GM23248 (cell line): ENCODE results near the gene CCDC186.

Experiments used
- EZH2 ChIP-seq: fragments of 200-600 bp; sonication (generic); IDR thresholded peaks from 2 replicates; pipeline ENCODE4 v1.6.1; 2018; ENCODE audit warnings: antibody characterized with exemption, mild to moderate bottlenecking; ENCODE audit not compliant: insufficient read depth, poor library complexity, severe bottlenecking
- EZH2phosphoT487 ChIP-seq: fragments of 200-600 bp; sonication (generic); IDR thresholded peaks from 2 replicates; pipeline ENCODE4 v1.6.1; 2018; ENCODE audit warnings: antibody characterized with exemption, moderate library complexity, mild to moderate bottlenecking, low read depth; ENCODE audit not compliant: insufficient read depth

- TF ChIP-seq EZH2 (no peak), EZH2phosphoT487 (no peak)
Measured at GRCh38 chr10:114175667-114176066, 1.7 kb upstream of the CCDC186 start.
